Activated T-cell treated with anti-CD3 and anti-CD28 coated beads, Interleukin-2, amount 50 U/mL, for 24 hours (primary cell): ENCODE results near the gene PHLDA2.
"Not testable (repeated sequence)": the region's sequence is repeated elsewhere in the genome, so short reads cannot be mapped to it uniquely, and the experiment has no call there.

ENCODE experiments used
- DNase-seq: peaks from one replicate; pipeline ENCODE4 v3.0.0-alpha.2; 2020
- H3K27ac Mint-ChIP-seq: 2 replicates; pipeline ENCODE4 v1.8.0; 2020; ENCODE audit warnings: mild to moderate bottlenecking, mixed read lengths
- H3K27me3 Mint-ChIP-seq: 2 replicates; pipeline ENCODE4 v1.8.0; 2020; ENCODE audit warnings: mixed read lengths
- H3K36me3 Mint-ChIP-seq: 2 replicates; pipeline ENCODE4 v1.8.0; 2020; ENCODE audit warnings: low read depth, mixed read lengths
- H3K4me1 Mint-ChIP-seq: 2 replicates; pipeline ENCODE4 v1.8.0; 2020; ENCODE audit warnings: low read depth, mixed read lengths
- H3K4me3 Mint-ChIP-seq: 2 replicates; pipeline ENCODE4 v1.8.0; 2020; ENCODE audit warnings: mild to moderate bottlenecking, moderate library complexity, mixed read lengths
- H3K9me3 Mint-ChIP-seq: 2 replicates; pipeline ENCODE4 v1.8.0; 2020; ENCODE audit warnings: mixed read lengths

Gene PHLDA2

DNA sequence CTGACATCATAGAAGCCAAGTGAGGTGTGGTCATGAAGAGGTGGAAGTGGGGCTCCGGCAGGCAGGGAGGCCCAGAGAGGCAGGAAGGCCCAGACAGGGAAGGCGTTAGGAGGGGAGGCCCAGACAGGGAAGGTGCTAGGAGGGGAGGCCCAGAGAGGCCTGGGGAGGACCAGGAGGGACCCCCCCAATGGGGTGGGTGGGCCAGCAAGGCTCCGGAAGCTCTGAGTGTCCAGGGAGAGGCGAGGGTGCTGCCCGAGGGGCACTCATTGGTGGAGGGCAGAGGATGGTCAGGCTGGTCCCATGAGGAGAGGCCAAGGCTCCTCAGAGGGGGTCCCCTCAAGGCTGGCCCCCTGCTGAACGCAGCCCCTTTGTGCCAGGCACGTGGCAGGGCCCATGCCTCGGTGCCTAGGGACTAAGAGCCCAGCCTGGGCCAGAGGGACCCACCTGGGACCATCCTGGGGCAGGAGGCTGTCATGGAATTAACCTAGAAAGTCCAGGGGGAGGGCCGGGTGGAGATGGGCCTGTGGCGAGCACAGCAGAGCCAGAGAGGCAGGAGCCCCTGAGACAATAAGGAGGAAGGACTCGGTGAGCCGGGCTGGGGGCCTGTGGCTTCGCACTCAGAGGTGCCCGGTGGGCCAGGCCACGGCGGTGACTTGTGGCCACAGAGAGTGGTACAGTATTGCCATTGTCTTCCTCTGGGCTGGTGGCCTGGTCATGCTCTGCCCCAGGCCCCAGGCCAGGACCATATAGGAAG is 12.2 kb downstream of the PHLDA2 start:
- no peaks in the 10 kb centered on the region for H3K27me3 Mint-ChIP-seq
- H3K36me3 Mint-ChIP-seq: no peaks in the 10 kb centered on the region
- no peak overlapping the region for H3K4me3 Mint-ChIP-seq
- H3K4me1 Mint-ChIP-seq: peaks cover 14% of the 10 kb centered on the region
- H3K9me3 Mint-ChIP-seq: no peaks in the 10 kb centered on the region
- no peak for DNase-seq
- H3K27ac Mint-ChIP-seq: no peak overlapping the region

DNA sequence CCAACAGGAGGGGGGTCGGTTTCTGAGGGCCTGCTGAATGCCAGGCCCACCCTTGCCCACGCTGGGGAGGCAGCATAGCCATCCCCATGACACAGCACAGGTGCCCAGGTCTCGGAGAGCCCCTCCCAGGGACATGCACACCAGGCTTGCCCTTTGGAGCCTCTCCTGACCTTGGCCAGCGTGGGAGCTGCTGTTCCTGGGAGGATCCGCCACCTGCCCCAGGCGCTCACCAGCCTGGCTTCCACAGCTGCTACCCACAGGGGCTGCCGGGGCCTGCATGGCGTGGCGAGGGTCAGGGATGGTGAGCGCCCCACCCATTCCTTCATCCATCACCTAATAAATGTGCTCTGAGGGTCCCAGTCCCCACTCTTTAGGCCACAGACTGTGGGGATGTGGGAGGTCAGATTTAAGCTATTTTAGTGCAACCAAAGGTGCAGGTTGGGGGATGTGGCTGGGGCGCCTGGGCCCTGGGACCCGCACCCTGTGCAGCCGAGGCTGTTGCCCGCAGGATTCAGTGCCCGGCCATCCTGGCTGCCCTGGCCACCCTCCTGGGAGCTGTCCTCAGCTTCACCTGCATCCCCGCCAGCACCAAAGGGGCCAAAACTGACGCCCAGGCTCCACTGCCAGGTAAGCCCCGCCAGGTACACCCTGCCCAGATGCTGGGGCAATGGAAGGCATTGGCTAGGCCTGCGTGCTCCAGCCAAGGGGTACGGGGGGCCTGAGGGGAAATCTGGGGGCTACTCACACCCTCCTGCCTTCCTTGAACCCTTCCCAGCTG is 12.9 kb downstream of the PHLDA2 start:
- no peaks in the 10 kb centered on the region for H3K9me3 Mint-ChIP-seq
- H3K4me1 Mint-ChIP-seq: peaks cover 14% of the 10 kb centered on the region
- no peak for DNase-seq
- H3K4me3 Mint-ChIP-seq: no peak overlapping the region
- H3K36me3 Mint-ChIP-seq: no peaks in the 10 kb centered on the region
- H3K27ac Mint-ChIP-seq: no peak overlapping the region
- H3K27me3 Mint-ChIP-seq: no peaks in the 10 kb centered on the region

DNA sequence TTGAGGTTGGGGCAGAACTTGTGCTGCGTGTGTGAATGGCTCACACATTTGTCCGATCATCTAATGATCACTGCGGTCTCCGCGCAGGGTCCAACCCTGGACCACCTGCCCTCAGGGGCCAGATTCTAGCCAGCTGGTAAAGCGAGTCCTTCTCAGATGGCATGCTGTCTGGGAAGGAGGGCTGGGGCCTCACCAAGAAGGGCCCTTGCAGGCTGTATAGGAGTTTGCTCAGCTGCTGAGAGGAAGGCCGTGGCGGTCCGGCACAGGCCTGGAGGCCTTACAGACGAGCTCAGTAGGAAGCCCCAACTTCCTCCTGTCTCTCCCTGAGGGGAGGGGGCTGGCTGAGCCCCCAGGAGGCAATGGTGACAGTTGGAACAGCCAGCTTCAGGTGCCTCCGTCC is 13.7 kb downstream of the PHLDA2 start:
- Mint-ChIP-seq H3K9me3 (no peaks in the 10 kb centered on the region), H3K27ac (no peak overlapping the region), H3K4me1 (peaks cover 14% of the 10 kb centered on the region), H3K27me3 (no peaks in the 10 kb centered on the region), H3K36me3 (no peaks in the 10 kb centered on the region), H3K4me3 (no peak overlapping the region)
- DNase-seq: no peak

- DNase-seq: no peak
- Mint-ChIP-seq H3K4me3 (no peak overlapping the region), H3K36me3 (no peaks in the 10 kb centered on the region), H3K27ac (no peak overlapping the region), H3K27me3 (no peaks in the 10 kb centered on the region), H3K4me1 (peaks cover 14% of the 10 kb centered on the region), H3K9me3 (no peaks in the 10 kb centered on the region)
Measured at GRCh38 chr11:2914455-2915195, 14.6 kb downstream of the PHLDA2 start.

DNA sequence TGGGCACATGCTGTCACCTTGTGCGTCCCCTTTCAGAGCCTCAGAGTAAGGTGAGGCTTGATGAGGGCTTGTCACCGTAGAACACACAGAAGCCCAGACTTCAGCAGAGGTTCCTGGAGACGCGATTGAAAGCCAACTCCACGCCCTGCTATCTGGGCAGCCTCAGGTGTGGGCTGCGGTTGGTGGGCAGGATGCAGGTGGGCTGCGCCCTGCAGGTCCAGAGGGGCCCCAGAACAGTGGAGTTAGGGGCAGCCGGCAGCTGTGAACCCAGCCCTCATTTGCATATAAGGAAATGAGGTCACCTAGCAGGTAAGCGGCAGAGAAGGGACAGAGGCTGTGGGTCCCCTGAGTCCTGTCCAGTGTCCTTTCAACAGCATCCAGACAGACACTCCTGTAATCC is 15.4 kb downstream of the PHLDA2 start:
- Mint-ChIP-seq H3K27me3 (no peaks in the 10 kb centered on the region), H3K27ac (no peak overlapping the region), H3K36me3 (no peaks in the 10 kb centered on the region), H3K9me3 (no peaks in the 10 kb centered on the region), H3K4me3 (no peak overlapping the region), H3K4me1 (peaks cover 14% of the 10 kb centered on the region)
- no peak for DNase-seq

GRCh38 chr11:2913019-2913431 is 16.2 kb downstream of the PHLDA2 start:
- Mint-ChIP-seq H3K4me3 (no peak overlapping the region), H3K27me3 (no peaks in the 10 kb centered on the region), H3K27ac (no peak overlapping the region), H3K9me3 (no peaks in the 10 kb centered on the region), H3K36me3 (no peaks in the 10 kb centered on the region), H3K4me1 (peaks cover 14% of the 10 kb centered on the region)
- DNase-seq: no peak

GRCh38 chr11:2912498-2912897 is 16.7 kb downstream of the PHLDA2 start:
- Mint-ChIP-seq H3K4me3 (no peak overlapping the region), H3K4me1 (peaks cover 14% of the 10 kb centered on the region), H3K36me3 (no peaks in the 10 kb centered on the region), H3K27ac (no peak overlapping the region), H3K9me3 (no peaks in the 10 kb centered on the region), H3K27me3 (no peaks in the 10 kb centered on the region)
- no peak for DNase-seq

DNA sequence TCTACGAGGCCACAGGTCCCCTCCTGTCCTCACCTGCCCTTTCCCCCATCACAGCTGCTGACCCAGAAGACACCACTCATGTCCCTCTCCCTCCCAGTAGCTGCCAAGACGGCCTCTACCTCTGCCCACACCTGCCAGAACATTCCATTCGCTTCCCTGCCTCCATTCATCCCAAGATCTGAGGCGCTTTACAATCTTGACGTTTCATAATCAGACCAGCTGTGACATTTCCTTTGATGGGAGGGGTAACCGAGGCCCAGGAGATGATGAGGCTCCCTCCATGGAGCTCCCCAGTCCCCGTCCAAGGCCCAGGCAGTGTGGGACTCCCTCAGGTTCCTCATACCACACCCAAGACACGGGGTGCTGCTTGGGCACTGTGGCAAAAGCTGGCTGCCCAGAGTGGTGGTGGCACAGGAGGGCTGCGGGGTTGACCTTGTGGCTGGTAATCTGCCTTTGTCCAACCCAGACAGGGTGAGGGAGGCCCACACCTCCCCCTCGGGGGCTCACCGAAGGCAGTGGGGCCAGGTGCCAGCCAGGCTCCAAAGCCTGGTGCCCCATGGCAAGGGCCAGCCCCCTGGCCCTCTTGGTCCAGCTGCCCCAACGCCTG is 17.3 kb downstream of the PHLDA2 start:
- no peak for DNase-seq
- H3K4me1 Mint-ChIP-seq: peaks cover 14% of the 10 kb centered on the region
- H3K27me3 Mint-ChIP-seq: no peaks in the 10 kb centered on the region
- H3K27ac Mint-ChIP-seq: no peak overlapping the region
- no peaks in the 10 kb centered on the region for H3K36me3 Mint-ChIP-seq
- no peak overlapping the region for H3K4me3 Mint-ChIP-seq
- H3K9me3 Mint-ChIP-seq: no peaks in the 10 kb centered on the region

DNA sequence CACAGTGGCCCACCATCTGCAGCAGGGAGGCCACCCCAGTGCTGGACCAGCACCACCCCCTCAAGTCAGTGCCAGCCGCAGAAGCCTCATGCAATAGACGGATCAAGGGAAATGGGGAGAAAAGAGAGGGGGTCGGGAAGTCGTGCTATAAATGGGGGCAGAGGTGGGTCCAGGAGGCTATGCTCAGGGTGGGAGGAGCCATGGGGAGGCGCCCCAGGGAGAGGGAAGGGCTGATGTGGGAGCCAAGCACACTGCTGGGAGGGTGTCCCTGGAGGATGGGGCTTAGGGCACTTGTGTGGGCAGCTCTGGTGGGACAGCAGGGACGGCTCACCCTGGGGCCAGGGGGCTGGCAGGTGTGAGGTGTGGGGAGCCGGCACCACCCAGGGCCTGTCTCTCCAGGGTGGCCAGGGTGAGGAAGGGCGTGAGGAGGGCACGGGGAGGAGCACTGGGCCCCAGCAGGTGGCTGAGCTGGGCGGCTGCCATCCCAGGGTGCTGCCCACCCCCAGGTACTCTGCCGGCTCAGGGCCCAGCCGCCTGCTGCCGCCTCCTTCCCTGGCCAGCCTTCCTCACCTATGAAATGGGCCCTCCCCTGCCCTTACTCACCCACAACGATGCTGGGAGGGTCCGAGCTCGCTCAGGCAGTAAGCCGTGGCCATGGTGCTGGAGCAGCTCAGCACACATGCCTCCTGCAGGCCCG is 18.0 kb downstream of the PHLDA2 start:
- H3K9me3 Mint-ChIP-seq: no peaks in the 10 kb centered on the region
- no peak for DNase-seq
- H3K27me3 Mint-ChIP-seq: no peaks in the 10 kb centered on the region
- no peaks in the 10 kb centered on the region for H3K36me3 Mint-ChIP-seq
- H3K4me1 Mint-ChIP-seq: peaks cover 14% of the 10 kb centered on the region
- H3K27ac Mint-ChIP-seq: no peak overlapping the region
- H3K4me3 Mint-ChIP-seq: no peak overlapping the region

DNA sequence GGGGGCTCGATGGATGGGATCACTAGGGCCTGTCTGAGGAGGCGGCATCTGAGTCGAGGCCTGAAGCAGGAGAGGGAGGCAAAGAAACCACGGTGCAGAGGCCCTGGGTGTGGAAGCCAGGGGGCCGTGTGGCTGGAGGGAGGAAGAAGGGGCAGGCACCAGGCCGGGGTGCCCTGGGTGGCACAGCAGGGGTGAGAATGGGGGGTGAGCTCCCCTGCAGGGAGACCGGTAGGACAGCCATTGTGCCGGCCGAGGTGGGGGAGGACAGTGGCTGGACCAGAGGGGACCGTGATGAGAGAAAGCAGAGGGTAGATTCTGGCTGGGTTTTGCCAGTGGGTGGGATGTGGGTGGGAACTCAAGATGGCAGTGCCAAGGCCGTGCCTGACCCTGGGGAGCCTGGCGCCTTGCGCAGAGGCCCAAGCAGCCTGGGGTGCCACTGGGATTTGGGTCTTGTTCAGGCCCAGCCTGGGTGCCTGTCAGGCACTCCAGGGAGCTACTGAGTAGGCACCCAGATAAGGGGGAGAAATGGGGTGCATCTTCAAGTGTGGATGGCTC is 18.7 kb downstream of the PHLDA2 start:
- Mint-ChIP-seq H3K27me3 (no peaks in the 10 kb centered on the region), H3K4me1 (peaks cover 14% of the 10 kb centered on the region), H3K9me3 (no peaks in the 10 kb centered on the region), H3K4me3 (no peak overlapping the region), H3K36me3 (peaks cover 4% of the 10 kb centered on the region), H3K27ac (no peak overlapping the region)
- DNase-seq: no peak

DNA sequence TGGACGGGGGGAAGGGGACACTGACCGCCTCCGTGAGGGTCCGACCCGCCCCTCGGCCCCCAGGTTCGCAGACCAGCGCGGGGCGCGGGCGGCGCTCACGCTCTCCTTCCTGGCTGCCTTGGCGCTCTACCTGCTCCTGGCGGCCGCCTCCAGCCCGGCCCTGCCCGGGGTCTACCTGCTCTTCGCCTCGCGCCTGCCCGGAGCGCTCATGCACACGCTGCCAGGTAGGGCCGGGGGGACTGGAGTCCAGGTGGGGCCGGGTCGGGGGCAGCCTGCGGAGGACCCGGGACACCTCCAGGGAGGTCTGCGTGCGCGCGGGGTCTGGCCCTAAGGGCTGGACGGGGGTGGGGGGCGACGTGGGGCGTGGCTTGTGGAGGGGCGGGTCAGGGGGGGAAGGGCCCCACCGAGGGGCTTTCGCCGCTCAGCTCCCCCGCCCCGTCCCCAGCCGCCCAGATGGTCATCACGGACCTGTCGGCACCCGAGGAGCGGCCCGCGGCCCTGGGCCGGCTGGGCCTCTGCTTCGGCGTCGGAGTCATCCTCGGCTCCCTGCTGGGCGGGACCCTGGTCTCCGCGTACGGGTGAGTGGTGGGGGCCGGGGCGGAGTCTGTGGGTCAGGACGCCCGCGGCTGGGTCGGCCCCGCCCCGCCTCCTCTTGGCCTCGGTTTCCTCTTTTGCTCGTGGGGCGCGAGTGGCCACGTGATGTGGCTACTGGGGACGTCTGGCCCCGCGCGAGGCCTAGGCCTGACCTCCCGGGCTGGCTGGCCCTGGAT is 19.9 kb downstream of the PHLDA2 start:
- H3K9me3 Mint-ChIP-seq: no peaks in the 10 kb centered on the region
- peaks cover 14% of the 10 kb centered on the region for H3K4me1 Mint-ChIP-seq
- no peak overlapping the region for H3K27ac Mint-ChIP-seq
- no peak for DNase-seq
- H3K4me3 Mint-ChIP-seq: no peak overlapping the region
- H3K27me3 Mint-ChIP-seq: no peaks in the 10 kb centered on the region
- peaks cover 4% of the 10 kb centered on the region for H3K36me3 Mint-ChIP-seq

- H3K9me3 Mint-ChIP-seq: no peaks in the 10 kb centered on the region
- no peak overlapping the region for H3K27ac Mint-ChIP-seq
- H3K4me3 Mint-ChIP-seq: no peak overlapping the region
- H3K27me3 Mint-ChIP-seq: no peaks in the 10 kb centered on the region
- peaks cover 8% of the 10 kb centered on the region for H3K4me1 Mint-ChIP-seq
- DNase-seq: no peak
- H3K36me3 Mint-ChIP-seq: peaks cover 4% of the 10 kb centered on the region
Measured at GRCh38 chr11:2908130-2908529, 21.1 kb downstream of the PHLDA2 start.

DNA sequence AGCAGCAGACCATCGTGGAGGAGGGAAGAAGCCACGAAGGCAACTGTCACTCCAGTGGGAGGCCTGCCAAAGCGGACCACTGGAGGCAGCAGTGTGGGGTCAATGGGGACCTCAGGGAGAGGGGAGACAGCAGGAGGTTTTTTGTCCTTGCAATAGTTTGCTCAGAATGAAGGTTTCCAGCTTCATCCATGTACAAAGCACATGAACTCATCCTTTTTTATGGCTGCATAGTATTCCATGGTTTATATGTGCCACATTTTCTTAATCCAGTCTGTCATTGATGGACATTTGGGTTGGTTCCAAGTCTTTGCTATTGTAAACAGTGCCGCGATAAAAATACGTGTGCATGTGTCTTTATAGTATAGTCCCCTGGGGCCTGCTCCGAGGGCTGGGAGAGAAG is 23.9 kb downstream of the PHLDA2 start:
- H3K9me3 Mint-ChIP-seq, H3K36me3 Mint-ChIP-seq, H3K4me3 Mint-ChIP-seq: not testable (repeated sequence)

More for the DNA sequence above, 23.9 kb downstream of the PHLDA2 start:
- not testable (repeated sequence) for H3K27ac Mint-ChIP-seq, H3K27me3 Mint-ChIP-seq, DNase-seq
- H3K4me1 Mint-ChIP-seq: peaks cover 19% of the 10 kb centered on the region
